Testis (tissue), 2 donors: ENCODE results near the gene TNFRSF11A.

ENCODE experiments used
- CTCF ChIP-seq, 3 experiments: fragments of 450-650 bp in 2 of 3; fragments of 200-600 bp in 1 of 3; sonication (generic) in 1 of 3; IDR thresholded peaks; one replicate each; pipeline ENCODE4 v1.5.1; 2016 to 2019; ENCODE audit warnings: antibody characterized with exemption in 3 of 3, mild to moderate bottlenecking in 2 of 3, moderate library complexity in 1 of 3
- POLR2A ChIP-seq: fragments of 450-650 bp; IDR thresholded peaks from one replicate; pipeline ENCODE4 v1.6.1; 2017; ENCODE audit warnings: antibody characterized with exemption, mild to moderate bottlenecking, moderate library complexity

DNA sequence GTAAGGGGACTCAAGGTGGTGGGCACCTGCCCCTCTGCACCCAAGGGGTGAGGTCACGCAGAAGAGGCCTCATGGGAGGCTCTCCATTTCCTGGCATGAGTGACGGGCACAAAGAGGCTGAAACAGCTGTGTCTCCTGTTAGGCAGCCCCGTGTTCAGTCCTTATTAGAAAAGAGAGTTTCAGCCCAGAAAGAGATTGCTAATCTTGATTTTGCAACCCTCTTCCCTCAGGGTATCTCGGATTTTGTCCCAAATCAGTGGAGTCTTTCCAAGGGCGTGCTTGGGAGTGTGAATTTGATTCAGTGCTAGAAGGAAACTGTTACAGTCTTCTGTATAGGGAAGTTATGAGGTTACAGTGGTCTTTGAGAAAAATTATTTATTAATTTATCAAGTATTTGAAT is 10.4 kb downstream of the TNFRSF11A start:
- no peak for TF ChIP-seq CTCF (IDR thresholded peaks at IDR 0.05)
- TF ChIP-seq POLR2A, result no peak
